ENCODE measurements around the gene GNRHR. TPM values are rescaled to one million over a fixed set of nuclear protein-coding genes. Genes with fewer than 3 reads are reported as not detected.

Gene GNRHR
- total and polyA plus RNA-seq, 2 of the 4 experiments (the other 2 are of a cell fraction) = not detected

GRCh38 chr4:67704843-67705242, 49.3 kb downstream of the GNRHR start:
- Histone ChIP-seq H4K91ac (ENCODE audit: insufficient read depth, low read depth, low read length) (no peak overlapping the region), H3K27me3 (ENCODE audit: control insufficient read depth, insufficient read depth, low read length) (no peaks in the 10 kb centered on the region), H2BK20ac (ENCODE audit: low read depth, low read length) (no peak overlapping the region), H4K8ac (ENCODE audit: low read depth in 2 of 2, low read length in 2 of 2) (no peak overlapping the region), H2BK15ac (ENCODE audit: low read depth, low read length) (no peak overlapping the region), H2AK9ac (replicated peaks; ENCODE audit: low read depth, low read length, poor library complexity) (no peak overlapping the region), H3K36me3 (ENCODE audit: control insufficient read depth, insufficient read depth, low read length) (no peaks in the 10 kb centered on the region), H3K9ac (ENCODE audit: low read depth, low read length) (no peak overlapping the region), H2BK5ac (ENCODE audit: low read depth, low read length, poor library complexity, severe bottlenecking) (no peak overlapping the region), H3K79me1 (ENCODE audit: low read depth in 1 of 2, low read length in 2 of 2) (peaks cover 0 to 14% of the 10 kb centered on the region in 2 experiments; a peak in 3 of 4 replicates), H3K4me2 (ENCODE audit: low read depth, low read length) (no peak overlapping the region), H2BK120ac (ENCODE audit: low read depth, low read length) (no peak overlapping the region), H2AFZ (replicated peaks; ENCODE audit: low read length, poor library complexity) (no peak overlapping the region), H3K9me1 (ENCODE audit: insufficient read depth, low read length) (no peaks in the 10 kb centered on the region), H3K56ac (ENCODE audit: extremely low read depth, insufficient read depth, low read length) (no peak overlapping the region), H3K23ac (ENCODE audit: low read depth, low read length) (no peak overlapping the region), H3K27ac (ENCODE audit: insufficient read depth, low read length) (no peak overlapping the region), H3K4me1 (ENCODE audit: control insufficient read depth, insufficient read depth, low read length) (peaks cover under 1% of the 10 kb centered on the region; the same call in 1 of the 2 replicates), H3K4me3 (ENCODE audit: insufficient read depth, low read depth, low read length) (no peak overlapping the region), H3K14ac (replicated peaks; ENCODE audit: low read depth, low read length) (no peak overlapping the region), H3K4ac (ENCODE audit: low read depth, low read length) (no peak overlapping the region), H4K20me1 (ENCODE audit: insufficient read depth, low read length) (no peaks in the 10 kb centered on the region), H4K5ac (ENCODE audit: low read depth, low read length) (no peak overlapping the region), H3K18ac (ENCODE audit: low read depth, low read length) (no peak overlapping the region), H3K9me3 (ENCODE audit: control insufficient read depth, insufficient read depth, low read length) (no peaks in the 10 kb centered on the region), H2AK5ac (ENCODE audit: low read depth, low read length) (no peak overlapping the region)
- no TSS peak for BruUV-seq (replicated peaks)
- no peak for ATAC-seq (ENCODE audit: low read depth)
- ChIA-PET CTCF (no interaction called here), POLR2A (ENCODE audit: unreplicated experiment) (no interaction called here)
- TF ChIP-seq NFE2L2 (IDR thresholded peaks at IDR 0.05; ENCODE audit: low read depth, low read length) (no peak), CEBPB (IDR thresholded peaks at IDR 0.05; ENCODE audit: low read depth, low read length) (peak; percentile 72)
- in situ Hi-C loops (cut with MboI; ENCODE audit: low sequenced_read_pairs) = no loop called here
- WGBS, 2 experiments (ENCODE audit: extremely low coverage in 2 of 2, insufficient read length in 1 of 2) = no CpG with 5 or more reads among the region's 2 CpGs
- dilution Hi-C loops (cut with HindIII; ENCODE audit: low sequenced_read_pairs, unreplicated experiment) = no loop called here
- DNase-seq = no peak
- intact Hi-C loops (cut with micrococcal nuclease) = no loop called here

Measured in IMR-90 (cell line).